DMS53 treated with DMSO at 0.1 percent for 48 hours (cell line): ENCODE results near the gene DPP6.
"Not testable (repeated sequence)": the region's sequence is repeated elsewhere in the genome, so short reads cannot be mapped to it uniquely, and the experiment has no call there.

Source experiments
- DNase-seq: peaks from one replicate; lab custom pipeline; 2025; ENCODE audit not compliant: unreplicated experiment; lab: John Stamatoyannopoulos, UW

DPP6 gene

DNA sequence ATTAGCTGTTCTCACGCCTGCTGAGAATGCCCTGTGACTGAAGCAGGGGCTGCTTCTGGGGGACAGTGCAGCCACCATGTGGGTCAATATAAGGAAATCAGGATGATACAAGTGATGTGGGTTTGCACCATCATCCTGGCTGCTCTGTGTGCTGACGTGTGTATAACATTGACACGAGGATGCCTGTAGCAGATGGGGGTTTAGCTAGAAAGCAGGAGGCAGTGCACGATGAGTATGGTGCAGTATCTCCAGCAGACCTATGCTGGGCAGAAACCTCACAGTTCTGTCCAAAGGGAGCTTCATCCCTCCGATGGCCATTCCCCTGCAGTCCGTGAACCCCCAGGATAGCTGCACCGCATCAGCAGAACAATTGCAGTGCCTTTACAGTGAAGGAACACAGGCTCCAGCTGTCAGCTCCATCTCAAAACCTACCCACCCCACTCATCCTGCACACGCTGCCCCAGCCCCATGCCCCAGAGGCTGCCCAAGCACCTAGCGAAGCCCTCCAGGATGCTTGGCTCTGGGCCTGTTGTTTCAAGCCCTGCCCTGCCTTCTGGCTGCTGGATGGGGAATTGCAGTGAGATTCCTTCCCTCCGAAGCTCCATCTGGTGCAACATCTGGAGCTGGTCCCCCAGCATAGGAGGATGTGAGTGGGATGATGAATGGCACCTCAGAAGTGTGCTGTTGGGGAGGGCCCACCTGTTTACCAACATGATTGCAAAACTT is 96.8 kb downstream of the DPP6 start:
- not testable (repeated sequence) for DNase-seq

DNA sequence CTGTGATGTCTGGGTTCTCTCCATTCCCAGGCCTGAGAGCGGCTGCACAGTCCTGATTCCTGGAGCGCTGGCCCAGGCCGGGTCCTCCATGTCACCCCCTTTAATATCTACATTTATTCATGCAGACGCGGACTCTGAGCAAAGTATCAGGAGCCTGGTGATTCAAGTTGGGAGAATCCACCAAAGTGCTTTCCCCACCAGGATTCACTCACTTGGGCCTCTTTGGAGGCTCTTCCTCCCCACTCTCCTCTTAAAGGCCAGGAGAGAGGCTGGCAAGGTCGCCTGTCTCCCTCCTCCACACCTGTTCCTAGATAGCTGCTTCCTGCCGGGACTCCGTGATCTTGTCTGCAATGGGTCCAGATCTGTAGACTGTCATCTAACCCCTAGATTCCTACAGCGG is 98.5 kb downstream of the DPP6 start:
- not testable (repeated sequence) for DNase-seq

DNA sequence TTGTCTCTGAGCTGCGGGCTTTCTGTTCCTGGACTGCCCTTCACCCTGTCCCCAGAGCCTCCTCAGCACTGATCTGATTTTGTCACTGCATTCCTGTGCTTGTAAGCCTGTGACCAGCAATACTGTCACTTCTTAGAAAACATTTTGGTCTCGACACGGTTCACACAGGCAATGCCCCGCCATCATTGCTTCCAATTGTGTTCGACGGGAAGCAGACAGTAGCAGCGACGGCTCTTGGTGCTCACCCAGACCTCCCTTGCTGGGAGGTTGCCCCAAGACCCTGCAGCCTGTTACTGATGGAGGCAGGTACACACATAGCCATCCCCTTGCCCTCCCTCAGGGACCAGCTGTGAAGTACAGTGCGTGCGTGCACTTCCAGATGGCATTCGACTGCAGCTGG is 99.1 kb downstream of the DPP6 start:
- DNase-seq: not testable (repeated sequence)

DNA sequence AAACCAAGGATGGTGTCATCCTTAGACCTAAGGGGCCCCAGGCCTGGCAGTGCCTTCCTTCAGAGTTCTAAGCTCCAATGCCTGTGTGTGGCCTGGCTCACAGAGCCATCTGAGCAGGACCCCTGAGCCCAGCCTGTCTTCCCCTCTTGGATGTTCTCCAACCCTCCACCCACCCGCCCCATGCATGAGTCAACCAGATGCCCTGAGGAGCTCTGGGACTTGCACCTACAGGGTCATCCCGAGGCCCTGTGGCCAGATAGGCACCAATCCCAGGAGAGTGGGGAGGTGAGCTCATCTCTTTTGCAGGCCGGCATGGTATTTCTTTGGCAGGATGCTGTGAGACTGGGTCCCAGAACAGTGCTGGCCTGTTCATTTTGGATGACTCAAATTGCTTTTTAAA is 103.7 kb downstream of the DPP6 start:
- not testable (repeated sequence) for DNase-seq

DNA sequence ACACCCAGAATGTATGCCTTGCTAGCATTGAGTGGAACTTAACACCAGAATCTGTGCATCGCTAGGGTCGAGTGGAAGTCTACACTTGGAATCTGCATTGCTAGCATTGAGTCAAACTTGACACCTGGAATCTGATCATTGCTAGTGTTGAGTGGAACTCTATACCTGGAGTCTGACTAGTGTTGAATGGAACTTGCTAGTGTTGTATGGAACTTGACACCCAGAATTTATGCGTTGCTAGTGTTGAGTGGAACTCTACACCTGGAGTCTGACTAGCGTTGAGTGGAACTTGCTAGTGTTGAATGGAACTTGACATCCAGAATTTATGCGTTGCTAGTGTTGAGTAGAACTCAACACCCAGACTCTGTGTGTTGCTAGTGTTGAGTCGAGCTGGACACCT is 110.7 kb downstream of the DPP6 start:
- not testable (repeated sequence) for DNase-seq

DNA sequence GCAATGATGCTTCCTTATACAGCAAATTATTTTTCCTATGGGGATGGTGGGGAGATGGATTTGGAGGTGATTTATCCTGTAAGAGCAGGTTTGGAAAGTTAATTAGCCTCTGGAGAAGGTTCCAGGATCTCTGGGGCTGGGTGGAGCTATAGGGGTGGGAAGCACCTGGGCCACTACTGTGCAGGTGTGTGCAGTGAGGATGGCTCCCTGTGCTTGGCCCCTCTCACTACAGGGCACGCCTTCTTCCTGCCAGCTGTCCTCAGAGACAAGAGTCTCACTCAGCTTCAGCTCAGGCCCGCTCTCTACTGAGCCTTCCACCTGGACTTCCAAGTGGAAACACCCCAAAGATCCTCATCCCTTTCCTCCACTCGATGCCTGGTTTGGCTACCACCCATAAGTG is 111.4 kb downstream of the DPP6 start:
- peak; percentile 6 for DNase-seq

DNA sequence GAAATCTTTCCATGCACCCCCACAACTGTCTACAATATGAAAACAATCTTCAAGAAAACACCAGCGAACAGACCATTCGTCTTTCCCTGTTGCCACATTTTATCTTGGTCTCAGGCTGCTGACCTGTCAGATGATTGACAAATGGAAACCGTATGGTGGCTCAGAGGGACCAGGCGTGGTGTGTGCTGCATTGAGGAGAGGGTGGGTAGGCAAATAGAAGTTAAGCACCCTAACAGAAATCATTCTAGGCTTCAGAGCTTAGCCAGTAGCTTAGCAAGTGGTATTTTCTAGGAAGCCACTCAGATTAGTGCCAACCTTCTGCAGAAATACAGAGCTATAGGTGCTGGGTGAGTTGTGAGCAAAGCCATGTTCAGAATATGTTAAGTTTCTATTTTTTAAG is 114.9 kb downstream of the DPP6 start:
- no peak for DNase-seq

DNA sequence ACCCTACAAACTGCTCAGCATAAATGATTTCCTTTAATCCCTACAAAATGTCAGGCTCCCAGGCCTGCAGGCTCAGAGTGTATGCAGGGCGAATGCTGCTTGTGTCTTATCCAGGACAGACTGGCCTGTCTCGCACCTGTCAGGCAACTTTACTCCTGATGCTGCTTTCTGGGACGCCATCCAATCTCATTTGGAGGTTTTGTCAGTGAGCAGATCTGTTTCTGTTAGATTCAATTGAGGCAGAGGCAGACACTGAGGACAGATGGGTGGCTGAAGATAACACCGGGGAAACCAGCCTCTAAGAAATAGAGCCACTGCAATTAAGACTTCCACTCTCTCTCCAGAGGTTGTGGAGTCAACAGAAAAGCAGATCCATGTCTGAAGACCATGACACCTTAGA is 115.6 kb downstream of the DPP6 start:
- no peak for DNase-seq

DNA sequence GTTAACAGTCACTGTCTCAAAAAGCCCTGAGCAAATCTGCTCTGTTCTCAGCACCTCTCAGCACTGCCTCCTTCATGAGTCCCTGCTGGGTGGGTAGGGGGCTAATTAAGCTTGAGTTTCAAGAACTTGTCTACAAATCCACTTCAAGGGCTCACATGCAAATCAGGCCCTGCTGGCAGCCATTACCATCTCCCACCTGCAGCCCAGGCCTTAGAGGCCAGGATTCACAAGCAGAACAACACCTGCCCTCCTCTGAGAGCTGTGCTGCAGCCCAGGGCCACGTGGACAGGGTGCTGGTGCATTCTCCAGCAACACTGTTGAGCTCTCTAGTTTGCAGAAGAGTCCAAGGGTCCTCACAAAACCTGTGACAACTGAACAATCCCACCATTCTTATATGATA is 119.2 kb downstream of the DPP6 start:
- no peak for DNase-seq

DNA sequence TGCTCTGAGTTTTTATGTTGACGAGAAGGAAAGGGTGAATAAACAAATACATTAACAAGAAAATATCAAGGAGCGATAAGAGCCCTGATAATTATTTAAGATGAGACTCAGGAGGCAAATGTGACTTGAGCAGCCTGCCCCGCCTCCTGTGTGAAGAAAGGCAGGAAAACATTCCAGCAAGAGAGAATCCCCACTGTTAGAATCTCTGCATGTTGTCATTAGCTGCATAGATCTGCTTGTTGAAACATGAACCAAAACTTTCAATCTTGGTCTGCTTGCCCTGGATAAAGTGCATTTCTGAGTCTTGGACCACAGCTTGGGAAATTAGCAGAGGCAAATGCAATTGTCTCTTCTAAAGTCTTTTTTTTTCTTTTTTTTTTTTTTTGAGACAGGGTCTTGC is 120.0 kb downstream of the DPP6 start:
- DNase-seq: no peak

DNA sequence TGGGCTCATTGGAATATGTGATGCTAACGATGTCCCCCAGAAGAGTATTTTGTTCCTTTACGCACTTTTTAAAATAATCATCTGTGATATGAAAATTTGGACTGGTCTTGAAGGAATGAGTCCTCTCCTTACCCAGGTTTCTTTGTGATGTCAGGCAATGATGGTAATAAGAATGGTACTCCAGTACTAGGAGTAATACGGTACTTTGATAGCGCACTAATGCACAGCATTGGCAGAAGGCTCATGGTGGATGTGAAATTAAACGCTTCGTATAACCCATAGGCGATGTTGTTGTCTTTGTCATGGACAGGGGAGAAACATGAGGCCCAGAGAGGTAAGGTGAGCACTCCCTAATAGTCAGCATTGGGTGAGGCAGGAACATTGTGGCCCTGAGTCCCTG is 125.4 kb downstream of the DPP6 start:
- DNase-seq: no peak

DNA sequence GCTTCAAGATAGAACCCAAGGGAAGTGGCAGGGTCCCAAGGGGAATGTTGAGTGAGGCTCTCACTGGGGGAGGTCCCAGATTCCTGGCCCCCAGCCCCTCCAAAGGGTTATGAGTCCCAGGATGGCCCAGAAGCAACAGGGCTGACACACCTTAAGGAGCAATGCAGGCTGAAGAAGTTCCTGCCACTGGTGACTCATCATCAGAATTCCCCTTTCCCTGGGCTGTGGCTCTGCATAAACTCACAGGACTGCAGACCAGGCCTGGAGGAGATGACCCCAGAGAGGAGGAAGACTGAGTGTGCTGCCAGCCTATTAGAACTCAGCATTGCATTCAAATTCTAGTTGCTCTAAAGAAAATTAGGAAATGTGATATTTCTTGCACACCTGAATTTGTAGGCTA is 126.7 kb downstream of the DPP6 start:
- DNase-seq: no peak

DNA sequence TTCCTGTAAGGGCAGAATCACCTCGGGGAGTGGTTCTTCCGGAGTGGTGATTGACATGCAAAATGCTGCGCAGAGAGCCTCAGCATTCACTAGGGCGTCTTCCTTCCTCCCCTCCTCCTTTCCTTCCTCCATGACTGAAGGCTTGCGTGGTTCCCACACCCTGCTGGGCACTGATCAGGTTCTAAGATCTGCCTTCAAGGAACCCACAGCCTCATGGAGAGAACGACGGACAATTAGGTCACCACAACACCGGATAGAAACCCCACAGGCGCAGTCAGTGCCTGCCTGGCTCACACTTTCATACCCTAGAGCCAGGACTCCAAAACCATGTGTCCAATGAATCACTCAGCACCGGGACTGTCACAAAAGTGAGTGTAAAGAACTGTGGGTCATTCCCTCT is 131.3 kb downstream of the DPP6 start:
- DNase-seq: no peak

DNA sequence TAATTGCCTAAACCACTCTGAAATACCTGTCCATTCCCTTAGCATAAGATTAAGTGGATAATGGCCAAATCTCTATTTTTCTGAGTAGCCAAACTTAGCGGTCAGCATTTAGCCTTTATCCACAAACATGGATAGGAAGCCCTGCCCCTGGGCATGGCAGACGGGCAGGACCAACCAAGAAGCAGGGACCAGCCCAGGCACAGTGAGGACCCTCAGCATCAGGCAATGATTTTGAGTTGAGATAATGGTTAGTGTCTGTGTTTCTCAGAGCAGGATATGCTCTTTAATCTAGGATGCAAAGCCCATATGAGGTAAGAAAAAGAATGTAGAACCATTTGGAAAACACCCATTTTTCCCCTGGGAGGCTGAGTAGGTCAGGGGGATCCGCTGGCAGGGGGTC is 131.7 kb downstream of the DPP6 start:
- no peak for DNase-seq

DNA sequence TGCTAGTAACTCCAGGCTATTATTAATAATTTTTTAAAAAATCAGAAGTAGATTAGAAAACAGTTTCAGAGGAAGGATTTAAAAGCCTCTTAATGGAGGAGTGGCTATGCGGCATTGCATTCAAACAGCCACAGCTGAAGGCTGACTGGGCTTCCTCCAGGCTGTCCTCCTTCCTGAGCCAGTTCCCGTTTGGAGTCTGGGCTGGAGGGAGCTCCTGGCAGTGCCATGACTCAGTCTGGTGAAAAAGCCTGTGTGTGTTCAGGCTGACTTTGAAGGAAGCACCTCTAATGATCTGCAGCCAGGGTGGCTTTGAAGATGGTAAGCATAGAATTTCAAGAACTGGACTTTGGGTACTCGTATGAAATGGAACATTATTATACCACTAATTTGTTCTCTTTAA is 134.6 kb downstream of the DPP6 start:
- no peak for DNase-seq

DNA sequence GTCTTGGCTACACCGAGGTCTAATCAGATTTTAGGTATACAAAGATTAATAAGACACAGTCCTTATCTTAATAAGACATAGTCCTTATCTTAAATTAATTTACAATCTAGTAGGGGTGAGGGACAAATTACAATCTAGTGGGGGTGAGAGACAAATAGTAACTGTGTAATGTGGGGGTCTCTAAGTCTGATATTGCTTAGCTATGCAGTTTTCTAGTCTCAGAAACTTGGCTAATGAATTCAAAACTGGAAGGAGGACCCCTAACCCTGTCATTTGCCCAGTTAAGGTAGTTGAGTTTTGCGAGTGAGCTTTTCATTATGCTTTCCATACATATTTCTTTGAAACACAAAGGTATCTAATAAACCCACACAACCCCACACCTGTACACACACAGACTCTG is 136.1 kb downstream of the DPP6 start:
- DNase-seq: no peak

DNA sequence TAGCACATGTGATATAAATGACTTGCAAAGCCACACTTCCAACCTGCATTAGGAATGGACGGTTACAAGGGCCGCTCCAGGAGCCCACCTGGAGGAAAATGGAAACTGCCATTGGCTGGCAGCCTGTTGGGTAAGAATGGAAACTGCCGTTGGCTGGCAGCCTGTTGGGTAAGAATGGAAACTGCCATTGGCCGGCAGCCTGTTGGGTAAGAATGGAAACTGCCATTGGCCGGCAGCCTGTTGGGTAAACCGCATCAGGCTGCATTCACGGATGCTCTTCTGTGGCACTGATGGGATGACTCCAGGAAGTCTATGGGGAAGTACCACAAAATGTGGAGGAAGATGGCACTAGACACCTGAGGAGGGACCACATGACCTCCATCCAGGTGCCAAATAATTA is 143.1 kb downstream of the DPP6 start:
- DNase-seq: no peak

DNA sequence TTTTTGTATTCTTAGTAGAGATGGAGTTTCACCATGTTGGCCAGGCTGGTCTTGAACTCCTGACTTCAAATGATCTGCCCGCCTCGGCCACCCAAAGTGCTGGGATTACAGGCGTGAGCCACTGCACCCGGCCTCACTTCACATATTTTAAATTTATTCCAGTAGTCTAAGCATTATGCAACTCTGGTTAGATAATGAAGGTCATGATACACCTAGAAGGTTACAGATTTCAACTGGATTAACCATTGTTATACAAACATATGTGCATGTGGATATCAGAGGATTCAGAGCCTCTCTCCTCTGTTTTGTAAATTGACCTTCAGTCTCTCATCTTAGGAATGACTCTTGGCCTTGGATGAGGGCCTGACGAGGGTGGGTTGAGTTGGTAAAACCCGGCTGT is 146.3 kb downstream of the DPP6 start:
- no peak for DNase-seq

DNA sequence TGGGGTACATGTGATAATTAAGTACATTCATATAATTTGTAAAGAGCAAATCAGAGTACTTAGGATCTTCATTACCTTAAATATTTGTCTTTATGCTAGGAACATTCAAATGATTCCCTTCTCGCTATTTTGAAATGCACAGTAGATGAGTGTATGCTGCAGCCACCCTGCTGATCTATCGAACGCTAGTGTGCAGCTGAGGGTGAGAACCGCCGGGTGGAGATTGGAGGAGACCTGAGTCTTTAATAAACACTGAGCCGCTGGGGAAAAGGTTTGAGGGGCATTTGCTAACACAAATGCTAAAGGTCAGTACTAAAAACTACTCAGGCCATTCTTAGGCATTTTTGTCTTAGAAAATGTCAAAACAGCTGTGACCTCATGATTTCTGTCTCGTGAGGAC is 148.0 kb downstream of the DPP6 start:
- no peak for DNase-seq

DNA sequence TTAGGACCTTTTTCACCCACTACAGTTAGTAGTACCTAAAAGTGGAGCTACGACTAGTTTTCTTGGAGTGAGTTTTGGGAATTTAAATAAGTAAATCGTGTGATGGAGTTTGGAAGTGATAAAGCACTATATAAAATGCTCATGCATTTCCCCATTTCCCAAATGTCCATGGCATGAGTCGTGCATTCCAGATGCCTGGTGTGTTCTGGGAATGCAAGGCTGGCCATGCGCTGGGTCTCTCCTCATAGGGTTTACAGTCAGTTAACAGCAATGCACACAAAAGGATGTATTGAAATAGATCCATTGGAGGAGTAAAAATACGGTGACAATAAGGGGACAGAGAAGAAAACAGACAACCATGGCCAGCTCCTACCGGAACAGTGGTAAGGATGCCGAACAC is 149.8 kb downstream of the DPP6 start:
- no peak for DNase-seq

DNA sequence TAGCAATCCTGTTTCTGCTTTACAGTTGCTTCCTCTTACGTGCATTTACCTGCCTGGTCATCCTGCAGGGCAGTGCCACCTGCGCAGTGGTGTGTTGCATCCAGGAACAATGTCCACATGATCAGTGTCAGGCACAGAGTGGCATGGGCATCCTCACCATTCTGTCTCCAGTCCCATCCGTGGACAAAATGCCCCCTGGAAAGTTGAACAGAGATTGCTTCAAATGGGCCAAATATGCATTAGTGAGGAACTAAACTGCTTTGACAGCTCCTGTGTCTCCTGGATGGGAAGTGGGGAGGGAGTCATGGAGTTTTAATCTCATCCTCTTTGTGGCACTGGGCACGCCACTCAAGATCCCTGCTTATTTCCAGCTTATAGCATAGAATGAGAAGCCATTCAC is 151.8 kb downstream of the DPP6 start:
- no peak for DNase-seq

DNA sequence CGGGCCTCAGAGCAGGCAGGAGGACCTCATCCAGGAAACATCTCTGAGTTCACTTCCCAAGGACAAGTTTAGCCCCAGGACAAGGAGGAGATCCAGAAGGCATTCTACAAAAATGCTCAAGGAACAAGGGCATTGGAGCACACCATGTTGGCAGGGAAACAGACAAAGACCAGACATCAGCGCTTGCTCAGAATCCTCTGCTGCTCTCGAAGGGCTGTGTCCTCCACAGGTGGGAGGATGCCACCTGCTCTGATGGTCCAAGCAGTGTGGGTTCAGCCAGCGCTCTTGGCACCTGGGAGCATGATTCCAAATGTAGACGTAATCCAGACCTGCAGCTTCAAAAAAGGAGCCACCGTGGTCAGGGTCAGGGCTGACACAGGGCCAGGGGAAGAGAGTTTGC is 160.7 kb downstream of the DPP6 start:
- no peak for DNase-seq

DNA sequence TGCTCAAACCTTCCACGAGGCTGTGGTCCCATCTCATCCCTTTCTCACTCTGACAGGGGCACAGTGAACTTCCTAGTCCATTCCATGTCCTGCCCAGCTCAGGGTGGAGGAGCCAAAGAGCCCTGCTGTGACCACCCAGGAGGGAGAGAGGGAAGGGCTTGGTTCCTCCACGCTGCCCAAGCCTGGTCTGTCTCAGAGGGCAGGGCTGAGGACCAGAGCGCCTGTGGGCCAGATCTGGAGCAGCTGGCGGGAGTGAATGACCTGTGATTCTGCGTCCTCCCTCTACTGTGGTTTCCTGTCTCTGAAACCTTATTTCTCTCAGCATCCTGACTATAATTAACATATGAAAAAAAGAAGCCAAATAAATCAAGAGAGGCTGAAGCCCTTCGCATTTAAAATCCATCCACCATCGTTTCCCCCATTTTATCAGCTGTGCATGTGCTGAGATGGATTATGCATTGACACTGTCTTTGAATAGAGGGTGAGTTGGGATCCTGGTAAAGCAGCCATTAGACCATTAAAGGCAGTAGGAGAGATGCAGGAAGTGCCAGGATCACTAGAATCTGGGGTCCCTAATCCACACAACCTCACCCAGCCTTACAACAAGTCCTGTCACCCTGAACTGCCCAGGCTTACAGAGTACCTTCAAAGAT is 165.6 kb downstream of the DPP6 start:
- DNase-seq: no peak
